ENCODE results near the gene IGFBP3.

Gene IGFBP3

DNA sequence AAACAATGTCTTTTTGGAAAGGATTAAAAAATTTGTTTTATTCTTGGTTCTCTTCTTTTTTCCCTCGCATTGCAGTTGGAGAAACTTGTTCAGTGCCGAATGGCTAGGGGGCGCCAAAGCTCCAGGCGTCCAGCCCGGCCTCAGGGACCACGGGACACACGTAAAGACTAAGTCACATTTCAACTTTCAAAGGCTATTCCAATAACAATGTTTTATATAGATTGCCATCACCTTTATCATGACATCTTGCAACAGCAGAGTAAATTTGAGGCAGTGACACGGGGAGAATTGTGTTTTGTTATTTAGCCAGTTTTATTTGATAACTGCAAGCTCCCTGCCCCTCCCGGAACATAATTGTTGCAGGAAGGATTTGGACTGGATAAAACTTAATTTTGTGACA lies 2.2 kb upstream of the IGFBP3 start:
- DNase-seq (ENCODE audit: low read depth in 2 of 3, low spot score in 2 of 3), result no peak

DNA sequence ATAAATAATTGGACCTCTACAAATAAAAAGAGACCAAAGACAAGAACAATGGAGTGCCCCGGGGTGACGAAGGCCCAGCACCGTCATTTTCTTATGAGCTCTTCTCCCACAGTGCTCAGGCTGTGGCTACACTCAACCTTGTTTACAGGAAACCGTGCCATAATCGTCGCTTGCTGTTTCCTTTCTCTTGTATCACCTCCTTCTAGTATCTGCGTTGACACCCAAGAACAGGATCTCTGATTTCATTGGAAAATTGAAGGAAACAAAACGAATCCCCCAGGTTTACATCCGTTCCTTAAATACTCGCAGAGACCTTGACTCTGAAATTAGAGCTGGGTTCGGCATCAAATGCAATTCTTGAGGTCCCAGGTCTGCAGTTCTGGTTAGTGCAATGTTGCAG lies 1.7 kb upstream of the IGFBP3 start:
- DNase-seq (ENCODE audit: low read depth in 2 of 3, low spot score in 2 of 3), result no peak

DNA sequence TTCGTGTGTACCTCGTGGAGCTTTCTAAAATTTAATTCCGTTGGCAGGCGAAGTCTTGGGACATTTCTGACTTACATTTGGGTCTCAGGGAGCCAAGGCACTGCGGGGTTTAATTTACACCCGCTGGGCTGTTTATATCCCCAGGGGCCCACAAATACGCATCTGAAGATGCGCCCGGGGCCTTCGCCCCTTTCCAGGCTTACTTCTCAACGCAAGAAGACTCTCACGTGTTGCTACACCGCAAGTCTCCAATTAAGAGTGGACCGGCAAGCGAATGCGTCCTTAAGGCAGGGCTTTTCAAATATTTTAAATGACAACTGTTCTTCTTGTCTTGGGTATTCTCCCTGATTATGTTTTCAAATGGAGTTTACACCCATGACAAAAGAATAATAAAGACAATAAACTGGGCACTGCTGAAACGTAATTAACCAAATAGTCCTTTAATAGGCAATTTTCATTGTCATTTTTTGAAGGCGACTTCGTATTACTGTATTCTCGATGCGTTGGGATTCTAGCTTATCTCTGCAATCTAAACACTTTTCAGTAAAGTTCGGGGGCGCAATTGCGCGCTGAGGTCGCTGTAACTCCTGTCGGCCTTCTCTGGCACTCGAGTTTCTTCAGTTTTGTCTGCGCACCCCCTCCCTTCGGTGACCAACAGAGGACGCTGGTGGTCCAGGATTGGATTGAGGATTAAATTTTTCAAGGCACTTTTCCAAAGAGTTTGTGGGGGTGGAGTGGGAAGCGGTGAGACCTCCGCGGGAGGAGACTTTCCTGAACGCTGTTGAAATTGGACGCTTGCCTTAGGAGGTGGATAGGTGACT lies 837 bp upstream of the IGFBP3 start:
- no peak for DNase-seq (ENCODE audit: low read depth in 2 of 3, low spot score in 2 of 3)

DNA sequence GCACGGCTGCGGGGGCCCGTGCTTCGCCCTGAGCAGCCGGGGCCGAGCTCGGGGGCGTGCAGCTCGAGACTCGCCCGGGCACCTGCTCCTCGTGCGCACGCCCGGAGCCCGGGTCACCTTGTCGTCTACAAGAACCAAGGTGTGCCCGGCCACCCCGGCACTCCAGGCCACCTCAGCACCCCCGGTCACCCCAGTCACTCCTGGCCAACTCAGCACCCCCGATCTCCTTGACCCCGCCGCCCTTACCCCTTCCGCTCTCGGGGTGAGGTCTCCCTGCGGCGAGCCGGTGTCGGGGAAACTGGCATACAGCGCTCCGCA lies 268 bp upstream of the IGFBP3 start:
- no peak for DNase-seq (ENCODE audit: low read depth in 2 of 3, low spot score in 2 of 3)

DNA sequence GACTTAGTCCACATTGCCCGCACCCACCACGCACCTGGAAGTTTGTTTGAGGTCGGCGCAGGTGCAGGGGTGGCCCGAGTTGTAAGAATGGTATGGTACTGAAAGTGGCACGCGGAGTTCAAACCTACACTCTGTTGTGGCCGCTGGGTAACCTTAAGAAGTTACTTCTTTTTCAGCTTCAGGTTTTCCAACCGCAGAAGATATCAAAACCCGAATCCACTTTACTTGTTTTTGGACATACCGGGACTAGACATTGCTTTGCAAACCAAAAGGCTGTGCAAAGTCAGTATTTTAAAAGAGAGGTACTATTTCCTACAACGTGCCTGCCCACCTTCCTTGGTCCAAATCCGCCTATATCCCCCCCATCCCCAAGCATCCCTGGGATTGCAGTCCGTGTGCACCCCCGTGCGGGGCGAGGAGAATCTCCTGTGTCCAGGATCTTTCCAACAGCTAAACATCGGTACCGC lies 1.0 kb downstream of the IGFBP3 start:
- DNase-seq (ENCODE audit: low read depth in 2 of 3, low spot score in 2 of 3), result no peak

DNA sequence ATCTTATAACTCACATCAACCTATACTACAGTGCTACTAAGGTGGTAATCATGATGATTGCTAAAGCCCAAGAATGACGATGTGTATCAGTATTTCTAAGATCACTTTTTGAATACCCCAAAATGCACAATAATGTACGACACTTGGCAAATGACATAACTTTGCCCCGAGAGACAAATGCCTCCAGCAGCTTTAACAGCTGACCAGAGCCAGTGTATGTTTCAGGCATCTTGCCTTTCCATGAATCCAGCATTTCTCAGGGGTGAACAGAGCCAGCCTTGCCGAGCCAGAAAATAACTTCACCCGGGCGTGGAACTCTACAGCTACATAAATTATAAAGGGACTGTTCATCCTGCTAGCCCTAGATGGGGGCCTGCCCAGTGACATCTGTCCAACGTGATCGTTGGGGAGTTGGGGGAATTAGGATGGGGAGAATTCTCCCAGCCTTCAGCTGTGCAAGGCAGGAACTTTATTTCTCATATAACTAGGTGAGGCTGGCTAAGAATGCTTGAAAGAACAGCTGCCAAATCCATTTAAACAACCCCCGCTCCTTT lies 1.8 kb downstream of the IGFBP3 start:
- DNase-seq (ENCODE audit: low read depth in 2 of 3, low spot score in 2 of 3), result no peak

DNA sequence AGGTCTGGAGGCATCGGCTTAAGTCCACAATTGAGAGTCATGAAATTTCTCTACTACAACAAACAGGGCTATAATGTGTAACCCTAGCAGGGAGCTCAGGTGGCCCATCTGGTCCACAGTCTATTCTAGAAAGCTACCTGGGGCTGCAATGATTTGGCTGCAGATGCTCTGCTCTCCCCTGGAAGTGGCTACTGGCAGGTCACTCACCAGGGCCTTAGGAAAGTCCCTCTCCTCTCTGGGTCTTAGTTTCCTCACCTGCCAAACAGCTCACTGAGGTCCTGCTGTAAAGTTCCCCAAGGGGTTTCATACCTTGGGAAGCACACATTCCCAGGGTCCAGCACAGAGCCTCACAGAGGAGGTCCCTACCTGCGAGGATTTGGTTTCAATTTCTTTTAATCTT lies 2.5 kb downstream of the IGFBP3 start:
- no peak for DNase-seq (ENCODE audit: low read depth in 2 of 3, low spot score in 2 of 3)

DNA sequence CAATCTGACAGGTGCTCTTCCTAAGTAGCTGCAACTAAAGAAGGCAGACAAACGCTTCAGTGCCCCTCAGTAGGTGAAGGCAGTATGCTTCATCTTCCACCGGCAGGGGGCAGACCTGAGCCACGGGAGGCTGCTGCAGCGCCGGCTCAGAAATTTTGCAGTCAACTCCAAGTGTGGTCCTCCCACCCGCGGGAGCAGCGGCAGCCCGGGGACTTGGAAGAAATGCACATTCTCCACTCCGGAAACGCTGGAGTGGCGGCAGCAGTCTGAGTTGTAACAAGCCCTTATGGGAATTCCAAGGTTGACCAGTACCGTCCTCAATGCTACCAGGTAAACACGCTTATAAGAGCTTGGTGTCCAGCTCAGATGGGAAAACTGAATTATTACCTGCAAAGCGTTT lies 3.4 kb downstream of the IGFBP3 start:
- DNase-seq (ENCODE audit: low read depth in 2 of 3, low spot score in 2 of 3), result peak; percentile 46 to 75 (median 74)

DNA sequence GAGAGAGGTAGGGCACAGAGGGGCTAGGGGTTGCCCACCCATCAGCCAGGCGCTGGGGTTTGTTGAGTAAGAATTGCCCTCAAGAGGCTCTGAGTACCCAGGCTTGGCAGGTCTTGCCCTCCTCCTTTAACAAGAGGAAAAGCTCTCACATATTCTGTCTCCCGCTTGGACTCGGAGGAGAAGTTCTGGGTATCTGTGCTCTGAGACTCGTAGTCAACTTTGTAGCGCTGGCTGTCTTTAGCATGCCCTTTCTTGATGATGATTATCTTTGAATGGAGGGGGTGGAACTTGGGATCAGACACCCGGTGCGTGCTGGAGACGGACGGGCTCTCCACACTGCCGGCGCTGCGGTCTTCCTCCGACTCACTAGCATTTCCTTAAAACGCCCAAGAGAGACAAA lies 4.0 kb downstream of the IGFBP3 start:
- no peak for DNase-seq (ENCODE audit: low read depth in 2 of 3, low spot score in 2 of 3)

DNA sequence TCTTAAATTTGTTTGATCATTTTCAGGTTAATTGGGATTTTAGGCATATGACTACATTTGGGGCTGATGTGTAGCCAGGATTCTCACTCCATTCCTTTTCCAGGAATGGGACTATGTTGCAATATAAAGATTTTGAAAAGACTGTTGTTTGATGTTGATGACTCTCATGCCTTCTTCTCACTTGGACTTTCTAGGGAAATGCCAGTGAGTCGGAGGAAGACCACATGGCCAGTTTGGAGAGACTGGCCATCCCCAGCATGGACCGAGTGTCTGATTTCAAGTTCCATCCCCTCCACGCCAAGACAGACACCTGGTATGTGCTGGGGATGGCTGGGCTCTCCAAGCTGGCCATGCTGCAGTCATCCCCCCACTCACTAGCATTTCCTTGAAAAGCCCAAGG lies 5.5 kb downstream of the IGFBP3 start:
- no peak for DNase-seq (ENCODE audit: low read depth in 2 of 3, low spot score in 2 of 3)

DNA sequence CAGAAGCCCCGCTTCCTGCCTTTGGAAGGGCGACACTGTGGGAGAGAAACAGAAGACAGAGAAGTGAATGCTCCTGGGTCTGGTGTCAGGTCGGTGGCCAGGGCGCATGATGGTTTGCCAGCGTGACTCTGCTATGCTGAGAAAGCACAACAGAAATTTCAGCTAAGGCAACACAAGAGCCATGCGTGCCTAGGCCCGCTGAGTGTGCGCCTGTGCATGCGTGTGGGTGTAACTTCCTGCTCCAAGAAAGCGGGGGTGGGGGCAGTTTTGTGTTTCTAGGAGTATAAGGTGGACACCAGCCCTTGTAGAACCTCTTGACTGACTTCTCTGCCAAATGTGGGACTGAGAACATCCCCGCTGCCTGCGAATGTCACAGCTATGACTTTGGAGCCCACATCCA lies 6.2 kb downstream of the IGFBP3 start:
- DNase-seq (ENCODE audit: low read depth in 2 of 3, low spot score in 2 of 3), result no peak

DNA sequence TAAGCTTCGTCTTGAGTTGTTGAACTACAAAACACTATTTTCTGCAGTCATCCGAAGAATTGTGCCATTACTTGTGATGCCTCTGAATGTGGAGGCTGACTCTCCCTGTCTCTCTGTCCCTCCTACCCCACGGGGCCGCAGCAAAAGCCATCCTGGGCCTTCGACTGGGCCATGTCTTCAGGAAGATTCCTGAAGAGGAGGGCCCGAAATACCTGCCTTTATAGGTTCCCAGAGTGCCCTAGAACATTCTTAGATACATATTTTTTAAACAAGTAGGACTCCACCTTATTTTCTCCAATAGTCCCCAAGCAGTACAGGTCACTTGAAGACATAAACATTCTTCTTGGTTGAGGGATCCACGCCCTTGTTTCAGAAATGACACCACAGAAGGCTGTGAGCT lies 8.1 kb downstream of the IGFBP3 start:
- DNase-seq (ENCODE audit: low read depth in 2 of 3, low spot score in 2 of 3), result no peak

DNA sequence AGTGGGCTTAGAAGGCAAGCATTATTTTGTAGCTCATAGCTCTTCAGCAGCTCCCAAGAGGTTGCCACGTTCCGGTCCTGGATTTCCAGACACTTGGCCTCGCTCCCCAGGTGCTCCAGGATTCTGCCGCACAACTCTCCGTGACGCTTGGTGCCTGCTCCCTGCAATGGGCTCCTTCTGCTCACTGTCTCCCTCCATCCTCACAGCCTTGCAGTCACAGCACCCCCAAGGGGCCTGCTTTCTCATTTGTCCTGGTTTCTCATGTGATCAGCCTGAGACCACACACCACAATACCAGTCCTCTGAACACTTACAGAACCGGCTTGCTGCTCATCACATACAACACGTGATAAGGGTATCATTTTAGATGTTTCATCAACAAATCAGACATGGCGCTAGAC lies 9.8 kb downstream of the IGFBP3 start:
- no peak for DNase-seq (ENCODE audit: low read depth in 2 of 3, low spot score in 2 of 3)

DNA sequence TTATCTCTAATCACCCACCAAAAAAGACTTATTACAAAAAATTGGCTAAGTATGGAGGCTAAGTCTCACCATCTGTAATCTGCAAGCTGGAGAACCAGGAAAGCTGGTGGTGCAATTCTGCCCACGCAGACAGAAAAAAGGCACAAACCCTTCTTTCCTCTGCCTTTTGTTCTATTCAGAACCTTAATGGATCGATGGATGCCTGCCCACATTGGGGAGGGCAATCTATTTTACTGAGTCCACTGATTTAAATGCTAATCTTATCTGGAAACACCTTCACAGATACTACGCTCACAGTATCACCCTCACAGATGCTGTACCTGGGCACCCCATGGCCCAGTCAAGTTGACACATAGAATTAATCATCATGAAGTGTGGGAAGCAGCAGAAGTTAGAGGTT lies 10.2 kb downstream of the IGFBP3 start:
- DNase-seq (ENCODE audit: low read depth in 2 of 3, low spot score in 2 of 3), result no peak

DNA sequence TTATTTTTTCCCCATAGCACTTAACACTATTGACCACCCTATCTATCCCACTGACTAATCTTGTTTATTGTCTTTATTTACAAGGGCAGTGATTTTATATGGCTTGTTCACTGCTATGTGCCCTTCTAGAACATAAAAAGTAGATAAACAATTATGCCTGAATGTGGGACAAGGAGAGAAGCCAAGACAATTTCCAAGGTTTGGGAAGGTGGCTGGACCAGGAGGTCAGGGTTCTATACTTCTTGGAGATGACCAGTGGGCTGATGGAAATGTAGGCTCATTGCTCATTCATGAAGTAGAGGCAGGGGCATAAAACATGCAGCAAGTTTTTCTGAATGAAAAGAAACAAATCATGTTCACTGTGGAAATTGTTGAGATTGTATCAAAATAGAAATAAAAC lies 11.5 kb downstream of the IGFBP3 start:
- no peak for DNase-seq (ENCODE audit: low read depth in 2 of 3, low spot score in 2 of 3)

DNA sequence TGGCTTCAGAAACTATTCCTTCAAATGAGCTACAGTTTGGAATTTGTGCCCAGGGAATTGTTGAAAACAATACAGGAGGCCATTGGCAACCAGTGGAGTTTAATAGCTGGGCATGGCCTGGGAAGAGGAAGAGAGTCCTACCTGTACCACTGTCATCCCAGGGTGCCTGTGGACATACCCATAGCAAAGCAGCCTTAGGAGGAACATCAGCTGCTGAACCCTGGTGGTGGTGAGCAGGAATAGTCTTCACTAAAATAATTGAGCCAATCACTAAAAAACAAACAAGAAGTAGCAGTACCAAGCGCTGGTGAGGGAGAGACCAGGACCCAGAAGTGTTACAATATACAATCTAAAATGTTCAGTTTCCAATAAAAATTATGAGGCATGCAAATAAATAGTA lies 18.3 kb downstream of the IGFBP3 start:
- DNase-seq (ENCODE audit: low read depth in 2 of 3, low spot score in 2 of 3), result no peak

DNA sequence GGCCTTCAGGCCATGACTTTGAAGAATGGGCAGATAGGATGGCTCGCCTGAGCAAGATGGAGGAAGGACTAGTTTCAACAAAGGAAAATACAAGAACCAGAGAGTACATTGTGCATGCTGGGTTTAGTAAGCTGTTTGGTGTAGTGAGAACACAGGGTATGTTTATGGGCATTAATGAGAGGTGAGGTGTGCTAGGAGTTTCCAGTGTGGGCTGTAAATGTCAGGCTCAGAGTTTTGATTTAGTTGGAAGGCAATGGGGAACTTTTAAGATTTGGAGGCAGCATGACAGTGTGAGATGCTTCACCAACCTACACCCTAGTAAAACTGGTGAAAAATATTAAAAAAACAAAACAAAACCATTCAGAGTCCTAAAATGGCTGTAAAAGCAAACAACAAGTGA lies 19.5 kb downstream of the IGFBP3 start:
- DNase-seq (ENCODE audit: low read depth in 2 of 3, low spot score in 2 of 3), result no peak

DNA sequence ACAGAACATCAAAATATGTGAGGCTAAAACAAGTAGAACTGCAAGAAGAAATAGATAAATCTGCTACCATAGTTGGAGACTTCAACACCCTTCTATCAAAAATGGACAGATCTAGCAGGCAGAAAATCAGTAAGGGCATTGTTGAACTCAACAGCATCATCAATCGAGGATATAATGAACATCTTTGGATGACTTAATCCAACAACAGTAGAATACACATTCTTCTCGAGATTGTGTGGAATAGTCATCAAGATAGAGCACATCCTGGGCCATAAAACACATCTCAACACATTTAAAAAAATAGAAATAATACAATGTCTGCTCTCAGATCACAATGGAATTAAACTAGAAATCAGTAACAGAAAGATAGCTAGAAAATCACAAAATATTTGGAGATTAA lies 22.9 kb downstream of the IGFBP3 start:
- DNase-seq (ENCODE audit: low read depth in 2 of 3, low spot score in 2 of 3), result no peak

DNA sequence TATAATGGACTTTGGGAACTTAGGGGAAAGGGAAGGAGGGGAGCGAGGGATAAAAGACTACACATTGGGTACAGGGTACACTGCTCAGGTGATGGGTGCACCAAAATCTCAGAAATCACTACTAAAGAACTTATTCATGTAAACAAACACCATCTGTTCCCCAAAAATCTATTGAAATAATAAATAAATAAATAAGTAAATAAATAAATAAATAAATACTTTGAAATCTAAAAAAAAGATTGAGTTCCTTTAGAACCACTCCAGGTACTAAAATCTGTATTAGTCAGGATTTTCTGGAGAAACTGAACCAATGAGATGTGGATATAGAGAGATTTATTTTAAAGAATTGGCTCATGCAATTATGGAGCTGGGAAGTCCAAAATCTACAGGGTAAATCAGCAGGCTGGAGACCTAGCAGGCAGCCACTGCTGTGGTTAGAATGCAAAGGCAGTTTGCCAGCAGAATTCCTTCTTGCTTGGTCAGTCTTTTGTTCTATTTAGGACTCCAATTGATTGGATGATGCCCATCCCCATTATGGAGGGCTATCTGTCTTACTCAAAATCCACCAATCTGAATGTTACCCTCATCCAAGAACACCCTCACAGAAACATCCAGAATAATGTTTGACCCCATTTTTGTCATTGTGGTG lies 23.9 kb downstream of the IGFBP3 start:
- DNase-seq (ENCODE audit: low read depth in 2 of 3, low spot score in 2 of 3), result no peak

DNA sequence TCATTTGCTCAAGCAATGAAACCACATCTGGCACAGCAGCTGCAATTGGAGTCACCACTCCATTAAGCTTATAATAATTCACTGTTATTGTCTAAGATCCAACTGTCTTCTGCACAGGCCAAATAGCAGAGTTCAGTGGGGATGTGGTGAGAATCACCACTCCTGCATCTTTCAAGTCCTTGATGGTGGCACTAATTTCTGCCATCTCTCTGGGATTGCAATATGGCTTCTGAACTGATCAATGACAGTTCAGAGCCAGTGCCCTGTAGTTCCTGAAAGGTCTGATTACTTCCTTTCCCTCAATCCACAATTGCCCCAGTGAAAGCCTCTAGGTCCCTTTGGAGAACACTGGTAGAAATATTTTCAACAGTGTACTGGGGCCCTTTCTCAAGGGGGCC lies 26.4 kb downstream of the IGFBP3 start:
- no peak for DNase-seq (ENCODE audit: low read depth in 2 of 3, low spot score in 2 of 3)

DNA sequence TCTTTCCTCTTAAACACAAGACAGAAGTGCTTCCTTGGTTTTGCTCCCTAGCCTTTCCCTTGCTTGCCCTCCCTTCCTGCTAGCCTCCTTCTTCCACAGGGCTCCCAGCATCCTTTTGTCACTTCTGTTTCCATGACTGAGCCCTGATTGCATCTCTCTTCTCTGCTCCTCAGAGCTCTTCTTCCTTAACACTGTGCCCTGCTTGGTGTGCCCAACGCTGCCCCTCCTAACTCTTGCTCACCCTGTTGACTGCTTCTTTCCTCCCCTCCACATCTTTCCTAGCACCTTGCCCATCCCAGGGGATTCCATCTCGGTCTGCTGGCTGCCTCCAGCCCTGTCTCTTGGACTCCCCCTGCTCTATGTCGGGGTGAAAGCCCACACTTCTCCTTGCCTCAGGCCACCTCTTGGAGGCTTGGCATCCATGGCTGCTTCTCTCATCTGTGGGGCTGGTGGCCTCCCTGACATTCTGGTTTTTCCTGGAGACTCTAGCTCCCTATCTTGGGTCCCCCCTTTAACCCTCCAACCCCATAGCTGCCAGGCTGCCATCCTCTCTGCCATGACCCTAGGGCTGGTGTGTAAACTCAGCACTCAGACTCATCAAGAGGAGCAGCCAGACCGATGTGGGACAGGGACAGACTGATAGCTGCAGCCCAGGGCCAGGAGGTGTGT lies 26.9 kb downstream of the IGFBP3 start:
- DNase-seq (ENCODE audit: low read depth in 2 of 3, low spot score in 2 of 3), result no peak

DNA sequence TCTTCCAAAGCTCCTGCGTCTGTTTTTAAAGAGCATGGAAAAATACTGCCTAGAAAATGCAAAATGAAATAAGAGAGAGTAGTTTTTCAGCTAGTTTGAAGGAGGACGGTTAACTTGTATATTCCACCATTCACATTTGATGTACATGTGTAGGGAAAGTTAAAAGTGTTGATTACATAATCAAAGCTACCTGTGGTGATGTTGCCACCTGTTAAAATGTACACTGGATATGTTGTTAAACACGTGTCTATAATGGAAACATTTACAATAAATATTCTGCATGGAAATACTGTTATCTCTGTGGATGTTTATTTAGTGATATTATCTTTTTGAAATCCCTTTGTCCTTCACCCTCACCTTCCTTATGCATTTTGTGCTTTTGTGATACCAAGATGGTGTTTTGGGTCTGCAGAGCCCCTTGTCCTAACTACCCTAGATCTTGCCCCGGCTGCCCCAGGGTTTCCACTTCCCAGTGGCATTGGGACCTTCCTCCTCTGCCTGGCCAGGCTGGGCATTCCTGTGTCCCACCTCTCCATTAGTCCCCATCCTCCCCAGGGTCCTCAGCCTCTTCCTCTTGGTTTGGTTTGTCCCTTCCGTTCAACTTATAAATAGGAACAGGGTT lies 27.6 kb downstream of the IGFBP3 start:
- DNase-seq (ENCODE audit: low read depth in 2 of 3, low spot score in 2 of 3), result no peak
